Mesothelial cell of epicardium (in vitro differentiated cells): ENCODE results near the gene PCF11. TPM values are rescaled to one million over a fixed set of nuclear protein-coding genes. Genes with fewer than 3 reads are reported as not detected.
A peak's percentile ranks its signal among the peaks of the same experiment; 100 is the strongest.

ENCODE experiments used
- DNase-seq, 2 experiments: peaks; one replicate each; pipeline ENCODE4 v3.0.0; 2021; ENCODE audit warnings: low spot score in 2 of 2; ENCODE audit not compliant: unreplicated experiment in 2 of 2
- H3K27ac Mint-ChIP-seq: 2 replicates; pipeline ENCODE4 v1.8.0; 2021; ENCODE audit warnings: mixed read lengths
- H3K27me3 Mint-ChIP-seq: 2 replicates; pipeline ENCODE4 v1.8.0; 2021; ENCODE audit warnings: low read depth, mixed read lengths
- H3K36me3 Mint-ChIP-seq: 2 replicates; pipeline ENCODE4 v1.8.0; 2021; ENCODE audit warnings: mixed read lengths
- H3K4me1 Mint-ChIP-seq: 2 replicates; pipeline ENCODE4 v1.8.0; 2021; ENCODE audit warnings: mixed read lengths
- H3K4me3 Mint-ChIP-seq: 2 replicates; pipeline ENCODE4 v1.8.0; 2021; ENCODE audit warnings: mild to moderate bottlenecking, moderate library complexity, mixed read lengths
- H3K9me3 Mint-ChIP-seq: 2 replicates; pipeline ENCODE4 v1.8.0; 2021; ENCODE audit warnings: mixed read lengths
- CTCF ChIP-seq: fragments of 200-600 bp; sonication (generic); IDR thresholded peaks from one replicate; pipeline ENCODE4 v1.5.0; 2021; ENCODE audit warnings: antibody characterized with exemption; ENCODE audit not compliant: unreplicated experiment
- total RNA-seq: library from RNA; stranded (reverse); gene quantifications from 3 replicates; pipeline ENCODE4 v1.2.1, GENCODE V29; 2021

PCF11 gene
- total RNA-seq, 1 donor from 2014 or later = 77.1 TPM

- H3K27ac Mint-ChIP-seq = peak within 1 kb of the TSS; percentile 99
- H3K27me3 Mint-ChIP-seq = no peaks in the 10 kb centered on the region
- no peaks in the 10 kb centered on the region for H3K9me3 Mint-ChIP-seq
- H3K4me1 Mint-ChIP-seq = peaks cover 26% of the 10 kb centered on the region
- no peak for TF ChIP-seq CTCF
- H3K36me3 Mint-ChIP-seq = peaks cover 13% of the 10 kb centered on the region
- DNase-seq = peak; percentile 70 to 87
- peak within 1 kb of the TSS; percentile 98 for H3K4me3 Mint-ChIP-seq
Measured at GRCh38 chr11:83193315-83194280, 36.7 kb downstream of the PCF11 start, which contains the start of gene ANKRD42. Gene ANKRD42, plus strand, starts transcription at chr11:83193712. Its CDS starts 959 bp downstream, at chr11:83194671.

GRCh38 chr11:83194281-83195142 lies 37.6 kb downstream of the PCF11 start:
- Mint-ChIP-seq H3K4me1 (peaks cover 26% of the 10 kb centered on the region), H3K27ac (peak overlapping the region; percentile 99), H3K4me3 (peak overlapping the region; percentile 98), H3K27me3 (no peaks in the 10 kb centered on the region), H3K9me3 (no peaks in the 10 kb centered on the region), H3K36me3 (peaks cover 10% of the 10 kb centered on the region)
- no peak for TF ChIP-seq CTCF
- DNase-seq = peak; percentile 25 to 61

- TF ChIP-seq CTCF = no peak
- peaks cover 8% of the 10 kb centered on the region for H3K36me3 Mint-ChIP-seq
- H3K27ac Mint-ChIP-seq = peak overlapping the region; percentile 99
- DNase-seq = no peak
- H3K4me1 Mint-ChIP-seq = peaks cover 26% of the 10 kb centered on the region
- peak overlapping the region; percentile 98 for H3K4me3 Mint-ChIP-seq
- no peaks in the 10 kb centered on the region for H3K9me3 Mint-ChIP-seq
- no peaks in the 10 kb centered on the region for H3K27me3 Mint-ChIP-seq
Measured at GRCh38 chr11:83195143-83195466, 38.2 kb downstream of the PCF11 start.

GRCh38 chr11:83195649-83196048 lies 38.7 kb downstream of the PCF11 start:
- H3K4me3 Mint-ChIP-seq = peak overlapping the region; percentile 11
- DNase-seq = no peak
- no peak overlapping the region for H3K27ac Mint-ChIP-seq

More at GRCh38 chr11:83195649-83196048, 38.7 kb downstream of the PCF11 start:
- Mint-ChIP-seq H3K9me3 (no peaks in the 10 kb centered on the region), H3K27me3 (no peaks in the 10 kb centered on the region), H3K4me1 (peaks cover 26% of the 10 kb centered on the region), H3K36me3 (peaks cover 6% of the 10 kb centered on the region)
- no peak for TF ChIP-seq CTCF
